ENCODE data around the gene COL8A1. TPM values are rescaled to one million over a fixed set of nuclear protein-coding genes. Genes with fewer than 3 reads are reported as not detected.
"Not testable (repeated sequence)": the region's sequence is repeated elsewhere in the genome, so short reads cannot be mapped to it uniquely, and the experiment has no call there.

COL8A1 gene
- 0.09 TPM in 1 of 2 replicates, not detected in the other for total RNA-seq

DNA sequence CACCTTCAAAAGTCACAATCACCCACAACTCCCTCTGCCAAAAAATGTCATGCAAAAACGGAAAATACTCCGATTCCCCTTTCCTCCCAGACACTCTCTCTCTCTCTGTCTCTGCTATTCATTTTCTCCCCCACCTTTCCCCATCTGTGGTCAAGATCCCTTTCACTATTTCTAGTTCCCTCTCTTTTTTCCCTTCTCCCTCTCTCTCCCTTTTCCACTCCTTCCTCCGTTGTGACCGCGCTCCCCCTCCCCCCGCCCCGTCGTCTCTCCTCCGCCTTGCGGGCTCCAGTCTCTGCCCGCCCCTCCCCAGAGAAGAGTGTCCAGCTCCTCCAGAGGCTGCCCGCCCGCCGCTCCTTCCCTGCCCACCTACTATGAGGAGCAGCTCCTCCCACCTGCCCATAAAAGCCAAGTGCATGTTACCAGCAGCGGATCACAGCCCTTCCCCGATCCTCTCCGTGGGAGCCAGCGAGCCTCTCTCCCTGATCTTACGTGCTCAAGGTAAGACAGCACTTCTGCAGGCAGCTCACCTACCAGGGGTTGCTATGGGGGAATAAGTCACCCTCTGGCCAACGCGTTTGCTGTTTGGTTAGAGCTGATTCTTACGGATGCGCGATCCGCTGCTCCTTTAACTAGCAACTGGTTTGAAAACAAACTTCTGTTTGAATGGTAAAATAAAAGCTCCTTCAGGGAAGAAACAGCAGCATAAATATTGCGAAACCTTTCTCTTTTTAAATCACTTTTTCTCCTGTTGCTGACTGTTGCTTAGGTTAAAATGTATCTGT, at the start of gene COL8A1:
TSS of gene COL8A1 (plus strand) at position 428 of the 782 bp plus-strand sequence. CDS start 152,089 bp downstream, outside the sequence.
- intact Hi-C loops (cut with micrococcal nuclease): no loop called here
- Mint-ChIP-seq H3K27me3 (peaks cover 52% of the 10 kb centered on the region), H3K9me3 (no peaks in the 10 kb centered on the region), H3K4me1 (peaks cover 11% of the 10 kb centered on the region), H3K36me3 (ENCODE audit: low read depth) (no peaks in the 10 kb centered on the region), H3K4me3 (peak within 1 kb of the TSS; percentile 63), H3K27ac (peak within 1 kb of the TSS; percentile 64)
- no peak for DNase-seq

DNA sequence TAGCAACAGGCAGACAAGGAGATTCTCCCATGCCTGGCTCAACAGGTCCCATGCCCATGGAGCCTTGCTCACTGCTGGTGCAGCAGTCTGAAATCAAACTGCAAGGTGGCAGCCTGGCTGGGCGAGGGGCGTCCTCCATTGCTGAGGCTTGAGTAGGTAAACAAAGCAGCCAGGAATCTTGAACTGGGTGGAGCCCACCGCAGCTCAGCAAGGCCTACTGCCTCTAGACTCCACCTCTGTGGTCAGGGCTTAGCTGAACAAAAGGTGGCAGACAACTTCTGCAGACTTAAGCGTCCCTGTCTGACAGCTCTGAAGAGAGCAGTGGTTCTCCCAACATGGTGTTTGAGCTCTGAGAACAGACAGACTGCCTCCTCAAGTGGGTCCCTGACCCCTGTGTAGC, 49.2 kb upstream of the COL8A1 start:
- intact Hi-C loops (cut with micrococcal nuclease); H3K9me3 Mint-ChIP-seq; DNase-seq; H3K36me3 Mint-ChIP-seq (ENCODE audit: low read depth); H3K4me3 Mint-ChIP-seq; H3K4me1 Mint-ChIP-seq; H3K27ac Mint-ChIP-seq; H3K27me3 Mint-ChIP-seq: not testable (repeated sequence)

- DNase-seq: no peak
- H3K9me3 Mint-ChIP-seq: no peaks in the 10 kb centered on the region
- H3K4me1 Mint-ChIP-seq: no peaks in the 10 kb centered on the region
- intact Hi-C loops (cut with micrococcal nuclease): no loop called here
- H3K36me3 Mint-ChIP-seq (ENCODE audit: low read depth): no peaks in the 10 kb centered on the region
- no peaks in the 10 kb centered on the region for H3K27me3 Mint-ChIP-seq
- no peak overlapping the region for H3K27ac Mint-ChIP-seq
- H3K4me3 Mint-ChIP-seq: no peak overlapping the region
Measured at GRCh38 chr3:99599894-99600293, 38.5 kb upstream of the COL8A1 start.

- H3K36me3 Mint-ChIP-seq (ENCODE audit: low read depth): no peaks in the 10 kb centered on the region
- no peaks in the 10 kb centered on the region for H3K27me3 Mint-ChIP-seq
- H3K4me1 Mint-ChIP-seq: no peaks in the 10 kb centered on the region
- no peak overlapping the region for H3K27ac Mint-ChIP-seq
- H3K4me3 Mint-ChIP-seq: no peak overlapping the region
- no peaks in the 10 kb centered on the region for H3K9me3 Mint-ChIP-seq
- DNase-seq: no peak
- intact Hi-C loops (cut with micrococcal nuclease): no loop called here
Measured at GRCh38 chr3:99601515-99601914, 36.9 kb upstream of the COL8A1 start.

GRCh38 chr3:99602183-99602582, 36.2 kb upstream of the COL8A1 start:
- Mint-ChIP-seq H3K36me3 (ENCODE audit: low read depth) (no peaks in the 10 kb centered on the region), H3K27ac (no peak overlapping the region), H3K27me3 (no peaks in the 10 kb centered on the region), H3K4me3 (no peak overlapping the region), H3K9me3 (no peaks in the 10 kb centered on the region), H3K4me1 (no peaks in the 10 kb centered on the region)
- no peak for DNase-seq
- intact Hi-C loops (cut with micrococcal nuclease): no loop called here

DNA sequence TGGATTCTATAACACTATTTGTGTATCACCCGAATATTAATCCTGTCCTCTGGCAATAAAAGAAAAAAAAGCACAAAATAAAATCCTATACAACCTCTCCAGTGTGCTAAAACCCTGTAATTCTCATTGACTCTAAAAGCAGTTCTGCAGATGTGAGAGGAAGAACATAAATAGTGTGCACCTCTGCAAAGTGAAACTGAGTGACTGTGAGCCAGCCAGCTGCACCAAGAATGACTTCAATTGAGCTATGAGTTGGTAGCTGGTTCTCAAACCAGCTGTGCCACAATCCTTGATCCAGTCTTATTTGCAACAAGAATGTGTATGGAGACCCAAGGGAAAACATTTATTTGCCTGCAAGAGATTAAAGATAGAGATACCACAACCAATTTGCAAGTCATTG, 31.2 kb upstream of the COL8A1 start:
- intact Hi-C loops (cut with micrococcal nuclease): no loop called here
- DNase-seq: no peak
- no peaks in the 10 kb centered on the region for H3K4me1 Mint-ChIP-seq
- H3K27ac Mint-ChIP-seq: no peak overlapping the region
- H3K36me3 Mint-ChIP-seq (ENCODE audit: low read depth): no peaks in the 10 kb centered on the region
- no peak overlapping the region for H3K4me3 Mint-ChIP-seq
- no peaks in the 10 kb centered on the region for H3K9me3 Mint-ChIP-seq
- no peaks in the 10 kb centered on the region for H3K27me3 Mint-ChIP-seq

- no peak for DNase-seq
- H3K27me3 Mint-ChIP-seq: no peaks in the 10 kb centered on the region
- no peaks in the 10 kb centered on the region for H3K36me3 Mint-ChIP-seq (ENCODE audit: low read depth)
- H3K4me3 Mint-ChIP-seq: no peak overlapping the region
- H3K9me3 Mint-ChIP-seq: no peaks in the 10 kb centered on the region
- H3K4me1 Mint-ChIP-seq: no peaks in the 10 kb centered on the region
- H3K27ac Mint-ChIP-seq: no peak overlapping the region
- intact Hi-C loops (cut with micrococcal nuclease): no loop called here
Measured at GRCh38 chr3:99614768-99615167, 23.6 kb upstream of the COL8A1 start.

GRCh38 chr3:99620077-99620767, 18.2 kb upstream of the COL8A1 start:
- no peak overlapping the region for H3K4me3 Mint-ChIP-seq
- H3K27me3 Mint-ChIP-seq: no peaks in the 10 kb centered on the region
- intact Hi-C loops (cut with micrococcal nuclease): no loop called here
- H3K9me3 Mint-ChIP-seq: no peaks in the 10 kb centered on the region
- no peaks in the 10 kb centered on the region for H3K4me1 Mint-ChIP-seq
- no peak overlapping the region for H3K27ac Mint-ChIP-seq
- no peaks in the 10 kb centered on the region for H3K36me3 Mint-ChIP-seq (ENCODE audit: low read depth)
- DNase-seq: no peak

DNA sequence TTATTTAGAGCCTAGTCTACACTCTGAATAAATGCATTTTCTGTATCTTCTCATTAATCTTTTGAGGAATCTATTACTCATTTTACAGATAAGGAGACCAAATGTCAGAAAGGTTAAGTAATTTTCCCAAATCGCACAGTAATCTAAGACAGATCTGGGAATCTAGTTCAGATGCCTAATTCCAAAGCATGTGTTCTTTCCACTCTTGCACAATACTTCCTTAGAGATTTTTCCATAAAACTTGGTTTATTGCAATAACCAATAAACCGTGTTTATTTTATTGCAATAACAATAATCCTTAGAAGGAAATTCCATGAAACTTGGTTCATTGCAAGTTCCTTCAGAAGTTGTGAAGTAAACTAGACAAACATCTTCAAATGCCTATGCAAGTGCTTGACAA, 17.4 kb upstream of the COL8A1 start:
- H3K27ac Mint-ChIP-seq: no peak overlapping the region
- no peak for DNase-seq
- H3K4me1 Mint-ChIP-seq: no peaks in the 10 kb centered on the region
- H3K27me3 Mint-ChIP-seq: no peaks in the 10 kb centered on the region
- H3K9me3 Mint-ChIP-seq: no peaks in the 10 kb centered on the region
- H3K4me3 Mint-ChIP-seq: no peak overlapping the region
- H3K36me3 Mint-ChIP-seq (ENCODE audit: low read depth): no peaks in the 10 kb centered on the region
- intact Hi-C loops (cut with micrococcal nuclease): no loop called here

DNA sequence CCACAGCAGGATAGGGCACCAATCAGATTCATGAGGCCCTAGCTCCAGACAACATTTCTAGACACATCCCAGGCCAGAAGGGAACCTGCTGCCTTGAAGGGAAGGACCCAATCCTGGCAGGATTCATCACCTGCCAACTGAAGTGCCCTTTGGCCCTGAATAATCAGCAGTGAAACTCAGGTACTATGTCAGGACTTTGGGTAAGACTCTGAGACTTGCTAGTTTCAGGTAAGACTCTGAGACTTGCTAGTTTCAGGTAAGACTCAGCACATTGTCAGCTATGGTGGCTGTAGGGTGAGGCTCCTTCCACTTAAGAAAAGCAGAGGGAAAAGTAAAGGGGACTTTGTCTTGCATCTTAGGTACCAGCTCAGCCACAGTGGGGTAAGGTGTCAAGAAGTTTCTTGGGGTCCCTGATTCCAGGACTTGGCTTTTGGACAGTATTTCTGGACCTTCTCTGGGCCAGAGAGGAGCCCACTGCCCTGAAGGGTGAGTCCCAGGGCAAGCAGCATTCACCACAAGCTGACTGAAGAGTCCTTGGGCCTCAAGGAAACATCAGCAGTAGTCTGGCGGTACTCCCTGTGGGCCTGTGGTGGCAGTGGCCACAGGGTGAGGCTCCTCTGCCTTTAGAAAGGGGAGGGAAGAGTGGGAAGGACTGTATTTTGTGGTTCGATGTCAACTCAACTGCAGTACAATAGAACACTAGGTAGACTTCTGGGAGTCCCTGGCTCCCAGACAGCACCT, 13.7 kb upstream of the COL8A1 start:
- Mint-ChIP-seq H3K4me3 (no peak overlapping the region), H3K4me1 (peaks cover 2% of the 10 kb centered on the region), H3K9me3 (no peaks in the 10 kb centered on the region), H3K36me3 (ENCODE audit: low read depth) (no peaks in the 10 kb centered on the region), H3K27ac (no peak overlapping the region), H3K27me3 (no peaks in the 10 kb centered on the region)
- intact Hi-C loops (cut with micrococcal nuclease): no loop called here
- DNase-seq: no peak

DNA sequence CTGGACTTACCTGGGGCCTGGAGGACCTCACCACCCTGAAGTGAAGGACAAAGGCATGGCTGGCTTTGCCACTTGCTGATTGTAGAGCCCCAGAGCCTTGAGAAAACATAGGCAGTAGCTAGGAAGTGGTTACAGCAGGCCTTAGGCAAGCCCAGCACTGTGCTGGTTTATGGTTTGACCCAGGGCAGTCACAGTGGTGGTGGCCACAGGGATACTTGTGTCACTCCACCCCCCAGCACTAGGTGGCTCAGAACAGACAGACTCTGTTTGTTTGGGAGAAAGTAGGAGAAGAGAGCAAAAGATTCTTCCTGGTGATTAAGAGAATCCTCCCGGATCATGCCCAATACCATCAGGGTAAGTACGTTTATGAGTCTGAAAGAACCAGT, 13.2 kb upstream of the COL8A1 start:
- H3K27ac Mint-ChIP-seq: no peak overlapping the region
- no peaks in the 10 kb centered on the region for H3K27me3 Mint-ChIP-seq
- H3K4me3 Mint-ChIP-seq: no peak overlapping the region
- H3K4me1 Mint-ChIP-seq: peaks cover 2% of the 10 kb centered on the region
- H3K36me3 Mint-ChIP-seq (ENCODE audit: low read depth): no peaks in the 10 kb centered on the region
- no peaks in the 10 kb centered on the region for H3K9me3 Mint-ChIP-seq
- DNase-seq: no peak
- intact Hi-C loops (cut with micrococcal nuclease): no loop called here

GRCh38 chr3:99625643-99626416, 12.6 kb upstream of the COL8A1 start:
- Mint-ChIP-seq H3K4me3 (no peak overlapping the region), H3K27ac (no peak overlapping the region)
- intact Hi-C loops (cut with micrococcal nuclease): no loop called here

DNA sequence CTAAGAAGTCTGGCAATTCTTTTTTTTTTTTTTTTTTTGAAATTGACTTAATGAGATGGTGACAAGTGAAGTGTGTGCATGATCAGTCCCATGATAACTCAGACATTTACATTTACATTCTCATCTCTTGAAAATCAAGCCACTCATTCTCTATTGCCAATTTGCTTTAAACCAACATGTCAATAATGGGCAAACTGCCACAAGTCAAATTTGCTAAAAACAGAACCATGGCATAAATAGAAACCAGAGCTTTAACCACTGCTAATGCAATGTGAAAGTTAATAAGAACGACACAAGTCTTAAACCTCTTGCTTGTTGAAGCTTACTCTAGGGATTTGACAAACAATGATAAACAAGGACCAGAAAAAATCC, 12.0 kb upstream of the COL8A1 start:
- no peaks in the 10 kb centered on the region for H3K36me3 Mint-ChIP-seq (ENCODE audit: low read depth)
- peaks cover 3% of the 10 kb centered on the region for H3K27me3 Mint-ChIP-seq
- no peak overlapping the region for H3K4me3 Mint-ChIP-seq
- intact Hi-C loops (cut with micrococcal nuclease): no loop called here
- H3K9me3 Mint-ChIP-seq: no peaks in the 10 kb centered on the region
- H3K4me1 Mint-ChIP-seq: peaks cover 2% of the 10 kb centered on the region
- DNase-seq: no peak
- no peak overlapping the region for H3K27ac Mint-ChIP-seq

More at GRCh38 chr3:99625643-99626416, 12.6 kb upstream of the COL8A1 start:
- no peak for DNase-seq
- Mint-ChIP-seq H3K27me3 (no peaks in the 10 kb centered on the region), H3K36me3 (ENCODE audit: low read depth) (no peaks in the 10 kb centered on the region), H3K4me1 (peaks cover 2% of the 10 kb centered on the region), H3K9me3 (no peaks in the 10 kb centered on the region)
